GM21737 (cell line): ENCODE results near the gene ASB18.
"Not testable (repeated sequence)": the region's sequence is repeated elsewhere in the genome, so short reads cannot be mapped to it uniquely, and the experiment has no call there.

ENCODE experiments used
- ATAC-seq: cut with Tn5 transposase; IDR thresholded peaks from one replicate; pipeline ENCODE4 v1.9.1; 2021; ENCODE audit warnings: mild to moderate bottlenecking, moderate library complexity; ENCODE audit not compliant: unreplicated experiment

ASB18 gene

GRCh38 chr2:236286873-236287545 is 22.8 kb upstream of the ASB18 start:
- ATAC-seq, result no peak

GRCh38 chr2:236284208-236284607 is 20.0 kb upstream of the ASB18 start:
- ATAC-seq, result no peak

- no peak for ATAC-seq
Measured at GRCh38 chr2:236282406-236282805, 18.2 kb upstream of the ASB18 start.

- ATAC-seq, result no peak
Measured at GRCh38 chr2:236281423-236281822, 17.2 kb upstream of the ASB18 start.

- ATAC-seq, result no peak
Measured at GRCh38 chr2:236273126-236273525, 8.9 kb upstream of the ASB18 start.

GRCh38 chr2:236271851-236272250 is 7.6 kb upstream of the ASB18 start:
- ATAC-seq, result no peak

- ATAC-seq, result not testable (repeated sequence)
Measured at GRCh38 chr2:236269876-236270275, 5.7 kb upstream of the ASB18 start.

GRCh38 chr2:236265675-236266074 is 1.5 kb upstream of the ASB18 start:
- ATAC-seq, result no peak

- no peak for ATAC-seq
Measured at GRCh38 chr2:236262238-236262637, 2.0 kb downstream of the ASB18 start.

- ATAC-seq, result no peak
Measured at GRCh38 chr2:236261452-236261851, 2.8 kb downstream of the ASB18 start.

GRCh38 chr2:236259371-236259770 is 4.8 kb downstream of the ASB18 start:
- ATAC-seq, result no peak

- ATAC-seq, result no peak
Measured at GRCh38 chr2:236257575-236257974, 6.6 kb downstream of the ASB18 start.

- no peak for ATAC-seq
Measured at GRCh38 chr2:236257136-236257535, 7.1 kb downstream of the ASB18 start.

- ATAC-seq, result no peak
Measured at GRCh38 chr2:236256366-236256985, 7.7 kb downstream of the ASB18 start.

GRCh38 chr2:236254674-236255073 is 9.5 kb downstream of the ASB18 start:
- no peak for ATAC-seq

- ATAC-seq, result no peak
Measured at GRCh38 chr2:236254001-236254400, 10.2 kb downstream of the ASB18 start.

- ATAC-seq, result no peak
Measured at GRCh38 chr2:236252602-236253001, 11.6 kb downstream of the ASB18 start.

- ATAC-seq, result no peak
Measured at GRCh38 chr2:236250909-236251579, 13.2 kb downstream of the ASB18 start.

GRCh38 chr2:236250286-236250685 is 13.9 kb downstream of the ASB18 start:
- ATAC-seq, result no peak

- no peak for ATAC-seq
Measured at GRCh38 chr2:236249066-236249465, 15.1 kb downstream of the ASB18 start.

GRCh38 chr2:236246711-236247246 is 17.4 kb downstream of the ASB18 start:
- no peak for ATAC-seq

GRCh38 chr2:236244256-236244655 is 19.9 kb downstream of the ASB18 start:
- no peak for ATAC-seq
